Measurements from ENCODE around the gene HSPB8. TPM values are rescaled to one million over a fixed set of nuclear protein-coding genes. Genes with fewer than 3 reads are reported as not detected.

The HSPB8 gene
- total and polyA plus RNA-seq, 4 donors: 34.4 to 49.1 (median 40.7) TPM

GRCh38 chr12:119151445-119152026 lies 27.2 kb upstream of the HSPB8 start:
- Histone ChIP-seq H3K27me3 (ENCODE audit: control insufficient read depth in 3 of 3, insufficient read depth in 3 of 3, low read length in 2 of 3) (peaks cover 0 to 8% (median 0%) of the 10 kb centered on the region in 3 donors), H3K36me3 (ENCODE audit: control insufficient read depth in 4 of 4, insufficient read depth in 4 of 4, low read length in 4 of 4) (no peaks in the 10 kb centered on the region), H3K9ac (ENCODE audit: insufficient read depth in 1 of 2, low read length in 2 of 2) (no peak overlapping the region), H3K4me1 (ENCODE audit: control insufficient read depth in 5 of 5, insufficient read depth in 5 of 5, low read length in 5 of 5) (peaks cover 0 to 1% (median 0%) of the 10 kb centered on the region in 5 donors), H3K9me3 (ENCODE audit: control insufficient read depth in 4 of 4, insufficient read depth in 3 of 4, low read length in 3 of 4) (peaks cover 0 to 10% (median 0%) of the 10 kb centered on the region in 4 donors), H3K27ac (ENCODE audit: low read depth in 1 of 2, low read length in 1 of 2) (no peak overlapping the region), H3K4me3 (no peak overlapping the region)
- WGBS, 2 donors: 88 to 96% methylated on average over 1 of the region's 1 CpG
- TF ChIP-seq CTCF (IDR thresholded peaks at IDR 0.05; ENCODE audit: control extremely low read depth, extremely low read depth): no peak
- DNase-seq: no peak
- ATAC-seq (ENCODE audit: insufficient read depth, low FRiP score): no peak

GRCh38 chr12:119153477-119154434 lies 25.0 kb upstream of the HSPB8 start:
- peak; percentile 86 for ATAC-seq (ENCODE audit: insufficient read depth, low FRiP score)
- TF ChIP-seq CTCF (IDR thresholded peaks at IDR 0.05; ENCODE audit: control extremely low read depth, extremely low read depth): no peak
- peak; percentile 50 to 74 (median 67) for DNase-seq
- H3K9ac ChIP-seq (ENCODE audit: insufficient read depth in 1 of 2, low read length in 2 of 2): no peak overlapping the region
- peaks cover 0 to 8% (median 0%) of the 10 kb centered on the region in 3 donors for H3K27me3 ChIP-seq (ENCODE audit: control insufficient read depth in 3 of 3, insufficient read depth in 3 of 3, low read length in 2 of 3)
- WGBS, 2 donors: 35 to 48% methylated on average over 49 of the region's 49 CpGs
- H3K4me1 ChIP-seq (ENCODE audit: control insufficient read depth in 5 of 5, insufficient read depth in 5 of 5, low read length in 5 of 5): peaks cover 0 to 8% (median 0%) of the 10 kb centered on the region in 5 donors
- no peaks in the 10 kb centered on the region for H3K36me3 ChIP-seq (ENCODE audit: control insufficient read depth in 4 of 4, insufficient read depth in 4 of 4, low read length in 4 of 4)
- no peak overlapping the region for H3K4me3 ChIP-seq
- no peak overlapping the region for H3K27ac ChIP-seq (ENCODE audit: low read depth in 1 of 2, low read length in 1 of 2)
- H3K9me3 ChIP-seq (ENCODE audit: control insufficient read depth in 4 of 4, insufficient read depth in 3 of 4, low read length in 3 of 4): peaks cover 0 to 10% (median 0%) of the 10 kb centered on the region in 4 donors

GRCh38 chr12:119154435-119154818 lies 24.3 kb upstream of the HSPB8 start:
- Histone ChIP-seq H3K9ac (ENCODE audit: insufficient read depth in 1 of 2, low read length in 2 of 2) (no peak overlapping the region), H3K4me1 (ENCODE audit: control insufficient read depth in 5 of 5, insufficient read depth in 5 of 5, low read length in 5 of 5) (peaks cover 0 to 8% (median 0%) of the 10 kb centered on the region in 5 donors), H3K27me3 (ENCODE audit: control insufficient read depth in 3 of 3, insufficient read depth in 3 of 3, low read length in 2 of 3) (peaks cover 0 to 8% (median 0%) of the 10 kb centered on the region in 3 donors), H3K36me3 (ENCODE audit: control insufficient read depth in 4 of 4, insufficient read depth in 4 of 4, low read length in 4 of 4) (no peaks in the 10 kb centered on the region), H3K27ac (ENCODE audit: low read depth in 1 of 2, low read length in 1 of 2) (no peak overlapping the region), H3K4me3 (no peak overlapping the region), H3K9me3 (ENCODE audit: control insufficient read depth in 4 of 4, insufficient read depth in 3 of 4, low read length in 3 of 4) (peaks cover 0 to 10% (median 0%) of the 10 kb centered on the region in 4 donors)
- no peak for TF ChIP-seq CTCF (IDR thresholded peaks at IDR 0.05; ENCODE audit: control extremely low read depth, extremely low read depth)
- ATAC-seq (ENCODE audit: insufficient read depth, low FRiP score) (no peak), DNase-seq (no peak)
- 67 to 76% methylated on average over 11 of the region's 11 CpGs for WGBS, 2 donors

Measured in lung (tissue), 12 donors.